ENCODE results near the gene ERAL1.
"Not testable (repeated sequence)": the region's sequence is repeated elsewhere in the genome, so short reads cannot be mapped to it uniquely, and the experiment has no call there.

ERAL1 gene

GRCh38 chr17:28900986-28901726 is 46.3 kb downstream of the ERAL1 start:
- H3K36me3 ChIP-seq (ENCODE audit: low read depth): no peaks in the 10 kb centered on the region
- H3K27me3 ChIP-seq (ENCODE audit: insufficient read depth, poor library complexity, severe bottlenecking): no peaks in the 10 kb centered on the region
- H3K4me3 ChIP-seq (ENCODE audit: severe bottlenecking): no peak overlapping the region
- H3K4me1 ChIP-seq (ENCODE audit: insufficient read depth, poor library complexity, severe bottlenecking): peaks cover 8% of the 10 kb centered on the region
- ATAC-seq (ENCODE audit: low read depth) (no peak), DNase-seq (ENCODE audit: low spot score) (no peak)
- H3K27ac ChIP-seq (ENCODE audit: poor library complexity, severe bottlenecking): peak overlapping the region; percentile 58
- TF ChIP-seq CTCF (IDR thresholded peaks at IDR 0.05; ENCODE audit: poor library complexity, severe bottlenecking): no peak
- H3K9me3 ChIP-seq (ENCODE audit: severe bottlenecking): no peaks in the 10 kb centered on the region

GRCh38 chr17:28901866-28902818 is 47.3 kb downstream of the ERAL1 start:
- Histone ChIP-seq H3K4me1 (ENCODE audit: insufficient read depth, poor library complexity, severe bottlenecking) (peaks cover 5% of the 10 kb centered on the region), H3K4me3 (ENCODE audit: severe bottlenecking) (peak overlapping the region; percentile 65), H3K27ac (ENCODE audit: poor library complexity, severe bottlenecking) (peak overlapping the region; percentile 58), H3K36me3 (ENCODE audit: low read depth) (no peaks in the 10 kb centered on the region), H3K9me3 (ENCODE audit: severe bottlenecking) (no peaks in the 10 kb centered on the region), H3K27me3 (ENCODE audit: insufficient read depth, poor library complexity, severe bottlenecking) (no peaks in the 10 kb centered on the region)
- DNase-seq (ENCODE audit: low spot score) (no peak), ATAC-seq (ENCODE audit: low read depth) (peak; percentile 15)
- TF ChIP-seq CTCF (IDR thresholded peaks at IDR 0.05; ENCODE audit: poor library complexity, severe bottlenecking): no peak

GRCh38 chr17:28902819-28903545 is 48.2 kb downstream of the ERAL1 start, which contains the start of gene DHRS13:
Gene DHRS13, minus strand, starts transcription at chr17:28903079. Its CDS starts 135 bp downstream, at chr17:28902944.
- ATAC-seq (ENCODE audit: low read depth): peak; percentile 87
- H3K9me3 ChIP-seq (ENCODE audit: severe bottlenecking): no peaks in the 10 kb centered on the region
- peaks cover 5% of the 10 kb centered on the region for H3K4me1 ChIP-seq (ENCODE audit: insufficient read depth, poor library complexity, severe bottlenecking)
- H3K4me3 ChIP-seq (ENCODE audit: severe bottlenecking): peak within 1 kb of the TSS; percentile 65
- TF ChIP-seq CTCF (IDR thresholded peaks at IDR 0.05; ENCODE audit: poor library complexity, severe bottlenecking): peak; percentile 99
- DNase-seq (ENCODE audit: low spot score): peak; percentile 91
- peak within 1 kb of the TSS; percentile 58 for H3K27ac ChIP-seq (ENCODE audit: poor library complexity, severe bottlenecking)
- H3K36me3 ChIP-seq (ENCODE audit: low read depth): peaks cover 3% of the 10 kb centered on the region
- no peaks in the 10 kb centered on the region for H3K27me3 ChIP-seq (ENCODE audit: insufficient read depth, poor library complexity, severe bottlenecking)

GRCh38 chr17:28903546-28903841 is 48.7 kb downstream of the ERAL1 start:
- H3K9me3 ChIP-seq (ENCODE audit: severe bottlenecking); ATAC-seq (ENCODE audit: low read depth); DNase-seq (ENCODE audit: low spot score); H3K4me3 ChIP-seq (ENCODE audit: severe bottlenecking); H3K36me3 ChIP-seq (ENCODE audit: low read depth); H3K4me1 ChIP-seq (ENCODE audit: insufficient read depth, poor library complexity, severe bottlenecking); H3K27me3 ChIP-seq (ENCODE audit: insufficient read depth, poor library complexity, severe bottlenecking): not testable (repeated sequence)
- H3K27ac ChIP-seq (ENCODE audit: poor library complexity, severe bottlenecking): peak overlapping the region; percentile 2

- Histone ChIP-seq H3K27ac (ENCODE audit: poor library complexity, severe bottlenecking) (peak overlapping the region; percentile 2), H3K4me3 (ENCODE audit: severe bottlenecking) (no peak overlapping the region), H3K27me3 (ENCODE audit: insufficient read depth, poor library complexity, severe bottlenecking) (no peaks in the 10 kb centered on the region), H3K9me3 (ENCODE audit: severe bottlenecking) (no peaks in the 10 kb centered on the region), H3K36me3 (ENCODE audit: low read depth) (peaks cover 21% of the 10 kb centered on the region), H3K4me1 (ENCODE audit: insufficient read depth, poor library complexity, severe bottlenecking) (peaks cover 5% of the 10 kb centered on the region)
- DNase-seq (ENCODE audit: low spot score) (no peak), ATAC-seq (ENCODE audit: low read depth) (no peak)
- TF ChIP-seq CTCF (IDR thresholded peaks at IDR 0.05; ENCODE audit: poor library complexity, severe bottlenecking): no peak
These were observed 50.0 kb downstream of the ERAL1 start for GRCh38 chr17:28904800-28905199.
